GM12801 (cell line): Measurements from ENCODE around the gene COMMD7.

Source experiments
- TF ChIP-seq, protein P1 (sequence below): IDR thresholded peaks from one replicate; pipeline ENCODE4 v1.5.1; 2011; ENCODE audit warnings: control low read depth; ENCODE audit not compliant: insufficient read length; ENCODE audit errors: extremely low read depth

The COMMD7 gene

DNA sequence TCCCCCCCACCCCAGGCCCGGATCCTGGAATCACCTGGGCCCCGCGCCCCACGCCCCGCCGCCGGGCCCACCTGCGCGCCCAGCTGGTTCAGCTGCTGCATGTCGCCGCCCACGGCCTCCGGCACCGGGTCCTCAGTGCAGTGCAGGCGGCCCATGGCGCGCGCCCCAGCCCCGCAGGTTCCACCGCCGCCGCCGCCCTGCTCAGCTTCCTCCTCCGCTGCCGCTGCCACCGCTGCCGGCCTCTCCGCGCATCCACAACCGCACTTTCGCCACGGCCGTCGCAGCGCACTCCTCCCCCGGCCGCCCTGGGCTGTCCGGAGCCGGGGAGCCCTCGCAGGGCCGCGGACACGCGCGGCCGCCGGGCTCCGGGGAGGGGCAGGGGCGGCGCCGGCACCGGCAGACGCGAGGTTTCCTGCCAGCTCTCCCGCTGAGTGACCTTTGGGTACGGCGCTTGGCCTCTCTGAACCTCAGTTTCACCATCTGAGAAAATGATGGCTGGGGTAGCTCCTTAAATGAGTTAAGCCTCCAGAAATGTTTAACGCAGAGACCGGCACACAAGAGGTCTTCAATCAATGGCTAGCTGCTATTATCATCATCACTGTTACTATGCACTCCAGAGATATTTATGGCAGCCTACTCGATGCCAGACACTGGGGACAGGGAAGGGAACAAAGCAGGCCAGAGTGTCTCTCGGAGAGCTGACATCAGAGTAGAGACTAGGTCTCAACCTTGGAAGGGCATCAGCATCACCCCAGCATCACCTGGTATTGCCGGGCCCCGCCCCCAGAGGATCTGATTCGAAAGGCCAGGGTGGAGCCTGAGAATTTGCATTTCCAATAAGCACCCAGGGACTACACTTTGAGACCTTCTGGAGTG lies at the start of gene COMMD7:
Gene COMMD7, minus strand, starts transcription at position 231 of the 876 bp plus-strand sequence. Its CDS starts 76 bp downstream, at position 155.
- TF ChIP-seq, protein P1, sequence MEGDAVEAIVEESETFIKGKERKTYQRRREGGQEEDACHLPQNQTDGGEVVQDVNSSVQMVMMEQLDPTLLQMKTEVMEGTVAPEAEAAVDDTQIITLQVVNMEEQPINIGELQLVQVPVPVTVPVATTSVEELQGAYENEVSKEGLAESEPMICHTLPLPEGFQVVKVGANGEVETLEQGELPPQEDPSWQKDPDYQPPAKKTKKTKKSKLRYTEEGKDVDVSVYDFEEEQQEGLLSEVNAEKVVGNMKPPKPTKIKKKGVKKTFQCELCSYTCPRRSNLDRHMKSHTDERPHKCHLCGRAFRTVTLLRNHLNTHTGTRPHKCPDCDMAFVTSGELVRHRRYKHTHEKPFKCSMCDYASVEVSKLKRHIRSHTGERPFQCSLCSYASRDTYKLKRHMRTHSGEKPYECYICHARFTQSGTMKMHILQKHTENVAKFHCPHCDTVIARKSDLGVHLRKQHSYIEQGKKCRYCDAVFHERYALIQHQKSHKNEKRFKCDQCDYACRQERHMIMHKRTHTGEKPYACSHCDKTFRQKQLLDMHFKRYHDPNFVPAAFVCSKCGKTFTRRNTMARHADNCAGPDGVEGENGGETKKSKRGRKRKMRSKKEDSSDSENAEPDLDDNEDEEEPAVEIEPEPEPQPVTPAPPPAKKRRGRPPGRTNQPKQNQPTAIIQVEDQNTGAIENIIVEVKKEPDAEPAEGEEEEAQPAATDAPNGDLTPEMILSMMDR = no peak

DNA sequence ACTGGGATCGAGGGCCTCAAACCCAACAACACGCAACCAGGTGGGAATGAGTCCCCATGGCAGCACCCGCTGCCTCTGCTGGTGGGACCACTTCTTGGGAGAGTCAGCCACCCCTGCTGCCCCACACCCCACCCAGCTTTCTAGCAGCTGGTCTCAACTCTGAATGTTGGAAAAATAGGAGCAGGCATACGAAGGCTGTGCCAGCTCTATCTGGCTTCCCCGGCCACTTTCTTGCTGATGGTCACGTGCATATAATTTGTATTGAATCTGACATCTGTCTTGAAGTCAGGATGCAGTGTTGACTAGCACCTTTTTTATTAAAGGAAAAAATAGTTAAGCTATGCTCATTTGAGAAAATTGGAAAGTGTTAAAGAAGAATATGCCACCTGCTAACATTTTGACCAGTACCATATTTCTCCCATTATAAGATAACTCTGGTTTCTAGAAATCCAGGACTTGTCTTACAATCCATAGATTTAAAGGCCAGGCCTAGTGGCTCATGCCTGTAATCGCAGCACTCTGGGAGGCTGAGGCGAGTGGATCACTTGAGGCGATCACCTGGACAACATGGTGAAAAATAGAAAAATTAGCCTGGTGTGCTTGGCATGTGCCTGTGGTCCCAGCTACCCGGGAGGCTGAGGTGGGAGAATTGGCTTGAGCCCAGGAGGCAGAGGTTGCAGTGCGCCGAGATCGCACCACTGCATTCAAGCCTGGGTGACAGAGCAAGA lies 49.6 kb upstream of the COMMD7 start:
- TF ChIP-seq, protein P1 = no peak

DNA sequence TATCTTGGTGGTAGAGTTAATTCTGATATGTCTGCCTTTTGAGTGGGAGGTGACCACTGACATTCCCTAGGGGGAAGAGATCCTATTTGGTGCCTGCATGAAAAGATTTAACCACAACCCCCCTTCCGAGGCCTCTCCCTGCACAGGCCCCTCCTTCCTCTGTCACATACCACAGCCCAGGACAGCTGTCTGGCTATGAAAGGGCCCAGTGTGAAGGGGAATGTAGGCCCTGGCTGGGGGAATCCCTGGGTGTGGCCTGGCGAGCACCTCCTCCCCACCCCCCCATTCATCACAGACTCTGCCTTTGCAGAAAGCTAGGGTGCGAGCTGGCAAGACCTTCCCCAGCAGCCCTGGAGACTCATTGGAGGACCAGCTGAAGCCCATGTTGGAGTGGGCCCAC lies 49.0 kb upstream of the COMMD7 start:
- TF ChIP-seq, protein P1 = no peak

DNA sequence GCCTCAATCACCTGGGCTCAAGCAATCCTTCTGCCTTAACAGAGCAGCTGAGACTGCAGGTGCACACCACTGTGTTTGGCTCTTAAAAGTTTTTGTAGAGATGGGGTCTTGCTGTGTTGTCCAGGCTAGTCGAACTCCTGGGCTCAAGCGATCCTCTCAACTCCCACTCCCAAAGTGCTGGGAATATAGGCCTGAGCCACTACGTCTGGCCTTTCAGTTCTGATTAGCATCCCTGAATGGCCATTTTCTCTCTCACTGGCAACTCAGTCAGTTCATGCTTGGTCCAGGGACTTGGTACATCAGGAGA lies 47.4 kb upstream of the COMMD7 start:
- TF ChIP-seq, protein P1 = no peak

DNA sequence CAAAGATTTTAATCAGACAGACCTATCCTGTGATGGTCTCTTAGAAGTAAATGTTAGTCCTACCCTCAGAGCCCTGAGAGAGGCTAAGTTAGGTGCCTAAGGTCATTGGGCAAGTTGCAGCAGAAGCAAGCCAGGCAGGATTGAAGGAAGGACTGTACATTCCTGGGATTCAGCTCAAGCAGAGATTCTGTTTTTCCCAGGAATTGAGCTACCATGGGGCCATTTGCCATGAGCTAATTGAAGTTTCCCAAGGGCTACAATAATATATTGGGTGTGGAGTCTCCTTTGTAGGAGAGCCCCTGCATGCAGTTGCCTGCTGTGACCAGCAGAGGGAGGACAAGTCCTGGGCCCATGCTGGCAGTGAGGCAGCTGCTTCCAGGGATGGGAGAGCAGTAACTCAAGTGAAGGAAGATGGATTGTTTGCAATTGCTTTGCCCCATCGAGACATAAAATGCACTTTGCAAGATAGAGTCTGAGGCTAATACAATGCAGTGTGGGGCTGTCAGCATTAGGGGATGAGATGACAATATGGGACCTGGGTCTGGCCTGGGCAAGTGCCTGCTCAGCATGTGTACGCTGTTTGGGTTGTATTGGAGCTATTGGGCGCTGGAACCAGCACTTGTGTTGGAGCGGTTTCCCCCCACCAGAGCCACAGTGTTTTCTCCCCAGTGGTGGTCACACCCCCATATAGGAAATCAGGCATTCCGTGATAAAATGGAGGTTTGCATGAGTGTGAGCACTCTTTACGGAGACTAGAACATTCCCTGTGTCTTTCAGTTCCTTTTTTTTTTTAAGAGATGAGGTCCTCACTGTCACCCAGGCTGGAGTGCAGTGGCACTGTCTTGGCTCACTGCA lies 46.9 kb upstream of the COMMD7 start:
- TF ChIP-seq, protein P1 = peak; percentile 98

DNA sequence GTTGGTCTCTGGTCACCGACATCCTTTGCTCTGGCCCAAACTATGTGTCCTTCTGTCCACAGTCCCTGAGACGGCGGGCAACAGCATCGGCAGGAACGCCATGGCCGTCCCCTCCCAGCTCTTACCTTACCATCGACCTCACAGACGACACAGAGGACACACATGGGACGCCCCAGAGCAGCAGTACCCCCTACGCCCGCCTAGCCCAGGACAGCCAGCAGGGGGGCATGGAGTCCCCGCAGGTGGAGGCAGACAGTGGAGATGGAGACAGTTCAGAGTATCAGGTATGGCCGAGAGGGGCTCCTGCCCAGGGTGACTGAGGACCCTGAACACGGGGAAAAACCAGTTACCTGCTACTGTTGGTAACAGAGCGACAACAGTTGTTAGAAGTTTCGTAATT lies 43.9 kb upstream of the COMMD7 start:
- TF ChIP-seq, protein P1 = no peak
